ENCODE data around the gene ADD3.
"Not testable (repeated sequence)": the region's sequence is repeated elsewhere in the genome, so short reads cannot be mapped to it uniquely, and the experiment has no call there.

Gene ADD3

DNA sequence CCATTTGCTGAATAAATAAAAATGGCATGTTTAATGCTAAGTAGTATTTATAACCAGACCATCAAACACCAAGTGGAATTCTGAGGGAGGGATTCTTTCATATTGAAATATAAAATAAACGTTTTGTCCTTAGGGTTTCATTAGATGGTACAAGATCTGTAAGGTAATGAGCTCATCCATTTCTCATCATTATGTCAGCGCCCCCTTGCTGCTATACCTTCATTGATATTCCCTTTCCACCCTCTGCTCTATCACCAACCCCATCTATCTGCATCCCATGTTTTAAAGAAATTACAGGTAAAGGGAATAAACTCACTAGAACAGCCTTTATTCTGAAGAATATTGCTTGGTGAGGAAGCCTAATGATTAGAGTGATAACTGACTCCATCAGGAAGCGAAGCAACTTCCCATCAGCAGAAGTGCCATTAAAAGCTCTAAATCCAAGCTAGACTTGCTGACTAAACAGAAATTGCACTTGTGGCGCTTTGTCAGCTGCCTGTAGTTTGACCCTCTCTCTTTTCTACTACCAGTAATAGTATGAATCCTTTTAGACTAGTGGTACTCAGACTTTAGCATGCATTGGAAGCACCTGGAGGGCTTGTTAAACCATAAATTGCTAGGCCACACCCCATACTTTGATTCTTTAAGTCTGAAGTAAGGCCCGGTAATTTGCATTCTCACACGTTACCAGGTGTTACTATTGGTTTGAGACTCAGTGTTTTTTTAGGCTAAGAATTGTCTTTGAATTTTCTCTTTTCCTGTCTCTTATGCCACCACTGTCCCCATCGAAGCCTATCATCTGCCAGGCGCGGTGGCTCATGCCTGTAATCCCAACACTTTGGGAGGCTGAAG, 27.5 kb downstream of the ADD3 start:
- no peak for DNase-seq

DNA sequence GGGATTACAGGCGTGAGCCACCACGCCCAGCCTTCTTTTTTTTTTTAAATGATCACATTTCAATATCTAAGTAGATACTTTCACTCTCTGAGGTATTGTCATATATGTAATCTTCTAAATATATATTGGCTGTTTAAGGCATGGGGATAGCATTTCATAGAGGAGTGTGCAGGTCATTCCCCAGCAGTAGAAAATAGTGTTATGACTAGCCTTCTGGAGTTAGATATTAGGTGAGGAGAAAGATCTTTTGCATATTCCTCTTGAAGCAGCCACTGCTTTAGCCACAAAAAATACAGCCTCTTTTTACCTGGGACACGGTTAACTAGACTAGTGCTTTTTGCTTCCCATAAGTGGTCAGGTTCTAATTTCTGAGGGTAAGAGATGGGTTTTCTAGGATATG, 28.9 kb downstream of the ADD3 start:
- no peak for DNase-seq

DNA sequence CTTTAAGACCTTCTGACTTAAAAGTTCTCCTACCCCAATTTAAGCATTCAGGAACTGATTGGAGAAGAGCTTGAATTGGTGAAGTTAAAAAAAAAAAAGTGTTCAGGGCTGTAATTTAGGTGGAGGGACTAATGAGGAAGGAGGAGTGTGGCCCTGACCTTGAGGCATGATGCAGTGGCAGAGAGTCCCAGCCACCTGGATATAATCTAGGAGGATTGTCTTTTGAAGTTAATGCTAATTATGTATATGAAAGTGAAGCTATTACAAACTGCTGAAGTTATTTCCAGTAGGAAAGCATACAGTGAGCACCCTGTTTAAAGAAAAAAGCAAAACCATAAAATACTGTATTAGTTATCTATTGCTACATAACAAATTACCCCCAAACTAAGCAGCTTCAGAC, 31.5 kb downstream of the ADD3 start:
- DNase-seq, result no peak

DNA sequence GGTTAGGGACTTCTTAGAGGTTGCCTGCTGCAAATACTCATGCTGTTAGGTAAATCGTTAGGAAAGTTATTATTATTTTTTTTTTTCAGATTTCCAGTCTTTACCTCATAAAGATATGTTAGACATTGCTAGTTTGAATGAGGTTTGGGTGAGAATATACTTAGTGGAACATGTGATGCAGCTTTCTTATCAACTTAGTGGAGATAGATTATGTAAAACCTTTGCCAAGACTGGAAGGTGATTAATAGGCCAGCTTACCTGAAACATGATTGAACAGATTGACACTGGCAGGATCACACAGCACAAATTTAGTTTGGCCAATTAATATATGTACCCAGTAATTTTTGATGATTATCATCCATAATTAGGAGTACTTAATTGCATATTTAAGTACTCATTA, 32.3 kb downstream of the ADD3 start:
- no peak for DNase-seq

DNA sequence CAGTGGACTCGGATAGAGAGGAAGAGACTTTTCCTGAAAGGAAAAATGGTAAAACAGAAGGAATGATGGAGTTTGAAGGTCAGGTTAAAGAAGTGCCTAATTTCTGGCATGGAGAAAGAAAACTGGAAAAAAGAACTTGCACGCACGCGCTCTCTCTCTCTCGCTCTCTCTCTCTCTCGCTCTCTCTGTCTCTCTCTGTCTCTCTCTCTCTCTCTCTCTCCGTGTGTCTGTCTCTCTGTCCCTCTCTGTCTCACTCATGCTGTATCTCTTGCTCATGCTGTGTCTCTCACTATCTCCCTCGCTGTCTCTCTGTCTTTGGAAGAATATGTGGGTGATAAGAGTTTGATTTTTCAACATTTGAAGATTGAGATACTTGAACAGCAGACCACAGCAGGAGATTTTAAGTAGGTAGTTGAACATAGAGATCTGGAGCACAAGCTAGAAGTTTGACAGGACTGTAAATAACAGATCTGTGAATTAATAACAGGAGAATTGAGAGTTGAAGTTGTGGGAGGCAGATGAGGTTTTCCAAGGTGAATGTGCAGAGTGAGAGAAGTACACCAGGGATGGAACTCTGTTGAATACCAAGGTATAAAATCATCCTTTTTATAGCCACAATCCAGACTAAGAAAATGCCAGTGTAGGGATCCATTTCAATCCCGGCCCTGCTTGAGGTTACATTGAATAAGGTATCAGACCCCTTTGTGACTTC, 33.1 kb downstream of the ADD3 start:
- no peak for DNase-seq

DNA sequence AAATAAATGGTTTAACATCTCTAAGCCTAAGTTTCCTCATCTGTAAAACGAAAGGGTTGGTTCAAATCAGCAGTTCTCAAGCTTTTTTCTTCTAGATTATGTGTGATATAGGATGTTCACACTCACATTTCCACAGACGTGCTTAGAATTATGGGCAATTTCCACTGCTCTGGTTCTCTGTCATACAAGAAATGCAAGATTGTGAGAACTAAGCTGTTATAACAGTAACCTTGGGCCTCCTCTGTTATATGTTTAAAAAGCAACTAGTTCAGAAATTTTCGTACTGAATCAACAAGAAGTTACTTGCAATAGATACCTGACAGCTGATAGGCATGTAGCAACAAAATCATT, 33.7 kb downstream of the ADD3 start:
- DNase-seq, result no peak

DNA sequence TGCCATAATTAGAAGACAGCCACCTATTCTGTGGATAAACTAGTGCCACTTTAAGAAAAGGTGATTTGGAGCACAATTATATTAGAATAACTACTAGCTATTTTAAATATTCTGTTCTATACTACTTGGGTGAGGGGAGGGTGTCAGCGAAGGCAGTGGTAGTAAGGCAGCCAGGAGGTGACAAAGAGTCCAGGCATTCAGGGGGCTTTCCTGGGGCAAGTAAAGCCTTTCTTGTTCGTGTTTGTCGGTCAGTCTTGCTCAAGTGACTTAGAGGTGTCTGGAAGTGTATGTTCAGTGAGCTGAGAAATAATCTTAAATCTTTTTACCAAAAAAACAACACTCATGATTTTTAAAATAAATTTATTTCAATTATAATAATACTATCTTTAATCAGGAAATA, 34.4 kb downstream of the ADD3 start:
- DNase-seq, result no peak

DNA sequence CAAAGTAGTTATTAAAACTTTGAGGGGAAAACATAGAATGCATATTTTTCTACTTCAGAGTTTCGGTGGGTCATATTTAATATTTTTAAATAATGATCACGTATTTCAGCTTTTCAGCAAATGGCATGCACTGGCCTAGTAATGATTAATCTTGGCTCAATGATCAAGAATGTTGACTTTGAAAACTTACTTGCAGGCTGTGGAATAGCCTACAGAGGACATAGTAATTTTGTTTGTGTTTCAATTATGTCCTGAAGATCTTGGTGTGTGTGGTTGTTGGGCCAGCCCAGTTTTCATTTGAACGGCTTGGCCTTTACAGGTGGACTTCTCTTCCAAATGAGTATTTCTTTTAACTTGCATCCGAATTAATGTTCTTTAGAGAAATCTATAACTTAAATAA, 35.1 kb downstream of the ADD3 start:
- DNase-seq, result no peak

DNA sequence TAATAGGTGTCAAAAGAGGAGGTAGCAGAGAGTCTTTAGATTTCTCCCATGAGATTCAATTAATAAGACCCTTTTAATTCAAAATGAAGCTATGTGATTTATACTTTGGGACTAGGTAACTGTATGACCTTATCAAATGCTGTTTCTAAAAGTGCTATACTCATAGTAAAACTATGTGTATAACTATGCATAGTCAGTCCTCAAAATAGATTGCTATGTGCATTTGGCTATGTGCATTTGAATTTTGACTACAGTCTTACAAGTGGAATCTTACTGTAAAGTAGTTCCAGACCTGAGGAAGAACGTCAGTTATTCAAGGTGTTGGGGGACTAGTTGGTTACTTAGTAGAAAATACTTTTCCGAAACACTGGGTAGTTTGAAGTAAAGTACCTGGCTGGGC, 36.9 kb downstream of the ADD3 start:
- no peak for DNase-seq

DNA sequence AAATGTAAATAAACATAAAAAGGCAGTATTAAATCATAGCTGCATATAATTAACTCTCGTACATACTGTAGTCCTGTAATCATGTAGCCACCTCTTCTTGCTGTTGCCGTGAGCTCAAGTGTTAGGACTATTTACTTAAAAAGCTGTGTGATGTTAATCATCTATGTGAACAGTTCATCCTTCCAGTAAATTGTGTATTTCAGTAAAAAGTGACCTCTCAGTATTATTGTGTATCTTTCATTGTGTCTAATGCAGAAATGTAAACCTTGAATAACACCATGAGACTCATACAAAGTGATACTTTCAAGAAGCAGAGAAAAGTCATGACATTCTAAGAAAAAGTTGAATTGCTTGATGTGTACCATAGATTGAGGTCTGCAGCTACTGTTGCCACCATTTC, 38.0 kb downstream of the ADD3 start:
- DNase-seq, result no peak

DNA sequence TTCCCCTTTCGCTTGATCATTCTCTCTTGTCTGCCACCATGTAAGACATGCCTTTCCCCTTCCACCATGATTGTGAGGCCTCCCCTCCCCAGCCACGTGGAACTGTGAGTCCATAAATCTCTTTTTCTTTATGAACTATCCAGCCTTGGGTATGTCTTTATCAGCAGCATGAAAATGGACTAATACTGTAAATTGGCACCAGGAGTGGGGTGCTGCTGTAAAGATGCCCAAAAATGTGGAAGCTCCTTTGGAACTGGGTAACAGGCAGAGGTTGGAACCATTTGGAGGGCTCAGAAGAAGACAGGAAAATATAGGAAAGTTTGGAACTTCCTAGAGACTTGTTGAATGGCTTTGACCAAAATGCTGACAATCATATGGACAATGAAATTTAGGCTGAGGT, 40.4 kb downstream of the ADD3 start:
- DNase-seq, result not testable (repeated sequence)

DNA sequence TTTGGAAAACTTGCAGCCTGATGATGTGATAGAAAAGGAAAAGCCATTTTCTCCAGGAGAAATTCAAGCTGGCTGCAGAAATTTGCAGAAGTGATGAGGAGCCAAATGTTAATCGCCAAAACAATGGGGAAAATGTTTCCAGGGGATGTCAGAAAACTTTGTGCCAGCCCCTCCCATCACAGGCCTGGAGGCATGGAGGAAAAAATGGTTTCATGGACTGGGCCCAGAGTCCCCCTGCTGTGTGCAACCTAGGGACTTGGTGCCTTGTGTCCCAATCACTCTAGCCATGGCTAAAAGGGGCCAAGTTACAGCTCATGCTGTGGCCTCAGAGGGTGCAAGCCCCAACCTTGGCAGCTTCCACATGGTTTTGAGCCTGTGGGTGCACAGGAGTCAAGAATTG, 41.0 kb downstream of the ADD3 start:
- DNase-seq, result no peak

DNA sequence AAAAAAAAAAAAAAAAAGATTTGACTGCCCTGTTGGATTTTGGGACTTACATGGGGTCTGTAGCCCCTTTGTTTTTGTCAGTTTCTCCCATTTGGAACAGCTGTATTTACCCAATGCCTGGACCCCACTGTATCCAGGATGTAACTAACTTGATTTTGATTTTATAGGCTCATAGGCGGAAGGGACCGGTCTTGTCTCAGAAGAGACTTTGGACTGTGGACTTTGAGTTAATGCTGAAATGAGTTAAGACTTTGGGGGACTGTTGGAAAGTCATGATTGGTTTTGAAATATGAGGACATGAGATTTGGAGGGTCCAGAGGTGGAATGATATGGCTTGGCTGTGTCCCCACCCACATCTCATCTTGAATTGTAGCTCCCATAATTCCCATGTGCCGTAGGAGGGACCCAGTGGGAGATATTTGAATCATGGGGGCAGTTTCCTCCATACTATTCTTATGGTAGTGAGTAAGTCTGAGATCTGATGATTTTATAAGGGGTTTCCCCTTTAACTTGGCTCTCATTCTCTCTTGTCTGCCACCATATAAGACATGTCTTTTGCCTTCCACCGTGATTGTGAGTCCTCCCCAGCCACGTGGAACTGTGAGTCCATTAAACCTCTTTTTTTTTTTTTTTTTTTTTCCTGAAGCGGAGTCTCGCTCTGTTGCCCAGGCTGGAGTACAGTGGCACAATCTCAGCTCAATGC, 42.3 kb downstream of the ADD3 start:
- DNase-seq, result not testable (repeated sequence)

DNA sequence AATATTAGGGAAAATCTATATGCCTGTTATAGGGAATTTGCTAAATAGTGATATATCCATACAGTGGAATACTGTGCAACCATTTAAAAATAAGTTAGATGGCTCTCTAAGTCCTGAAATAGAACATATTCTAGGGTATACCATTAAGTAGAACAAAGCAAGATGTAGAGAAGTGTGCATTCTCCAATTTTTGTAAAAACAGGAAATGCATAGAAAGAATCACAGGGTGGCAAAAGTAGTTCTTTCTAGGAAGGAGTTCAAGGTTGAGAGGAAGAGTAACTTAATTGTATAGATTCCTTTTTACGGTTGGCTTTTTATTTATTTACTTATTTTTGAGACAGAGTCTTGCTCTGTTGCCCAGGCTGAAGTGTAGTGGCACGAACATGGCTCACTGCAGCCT, 43.7 kb downstream of the ADD3 start:
- no peak for DNase-seq

DNA sequence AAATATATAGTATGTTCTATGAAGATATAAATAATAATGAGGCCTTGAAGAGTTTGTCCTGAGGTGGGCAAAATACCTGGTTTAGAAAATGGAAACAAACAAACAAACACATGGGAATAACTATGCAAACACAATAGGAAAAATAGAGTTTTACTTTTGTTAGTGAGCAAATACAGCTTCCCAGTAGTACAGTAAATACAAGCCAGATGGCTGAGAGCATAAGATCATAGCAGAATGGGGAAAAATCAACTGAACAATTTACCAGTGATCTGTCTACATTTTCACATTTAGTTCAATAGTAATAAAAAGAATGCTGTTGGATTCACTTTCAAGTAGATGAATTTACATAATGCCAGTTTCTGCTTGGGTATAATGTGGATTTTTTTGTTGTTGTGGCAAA, 45.1 kb downstream of the ADD3 start:
- DNase-seq, result no peak

DNA sequence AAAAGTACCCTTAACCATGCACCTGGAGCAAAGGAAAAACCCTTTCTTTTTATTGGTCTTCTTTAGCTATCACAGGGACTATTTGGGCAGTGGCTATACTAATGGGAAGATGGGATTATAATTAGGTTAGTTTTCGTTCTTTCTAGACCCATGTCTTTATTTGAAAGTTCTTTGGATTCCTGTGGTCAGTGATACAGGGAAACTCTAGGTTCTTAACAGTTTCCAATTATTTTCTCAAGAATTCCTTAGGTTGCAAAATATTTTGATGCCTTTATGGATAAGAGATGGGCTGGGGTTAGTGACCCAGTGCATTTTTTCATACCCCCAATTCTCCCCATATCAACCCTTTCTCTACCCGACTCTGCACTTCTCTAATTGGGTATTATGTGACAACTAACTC, 49.0 kb downstream of the ADD3 start:
- DNase-seq, result no peak

DNA sequence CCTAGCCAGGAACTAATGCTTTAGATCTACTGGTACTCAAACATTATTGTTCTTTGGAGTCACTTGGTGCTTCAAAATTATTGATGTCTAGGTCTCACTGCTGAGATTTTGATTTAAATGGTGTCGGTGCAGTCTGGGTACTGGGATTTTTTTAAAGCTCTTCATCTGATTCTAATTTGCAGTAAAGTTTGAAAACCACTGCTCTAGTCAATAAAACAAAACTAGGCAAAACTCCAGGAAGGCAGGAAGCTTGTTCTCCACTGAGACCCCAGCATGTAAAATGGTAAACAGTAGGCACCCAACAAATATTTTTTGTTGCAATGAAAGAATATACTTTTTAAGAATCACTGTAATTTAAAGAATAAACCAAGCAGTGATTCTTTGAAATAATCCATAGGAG, 49.7 kb downstream of the ADD3 start:
- DNase-seq, result no peak

DNA sequence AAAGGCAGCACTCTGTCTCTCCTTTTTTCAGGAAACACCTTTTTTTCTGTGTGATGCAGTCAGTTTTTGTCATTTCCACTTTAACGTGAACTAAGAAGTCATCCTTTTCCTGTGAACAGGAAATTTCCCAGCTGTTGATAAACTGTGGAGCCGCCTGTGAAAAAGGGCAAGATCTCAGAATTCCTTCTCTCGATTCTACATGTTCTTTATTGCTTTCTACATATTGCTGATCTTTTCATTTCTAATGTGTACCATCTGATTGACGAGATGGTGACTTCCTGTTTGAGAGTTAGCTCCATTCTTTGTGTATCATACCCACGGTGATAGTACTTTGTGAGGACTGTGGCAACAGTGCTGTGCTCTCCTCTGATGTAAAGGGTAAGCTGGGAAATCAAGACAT, 50.4 kb downstream of the ADD3 start:
- no peak for DNase-seq

DNA sequence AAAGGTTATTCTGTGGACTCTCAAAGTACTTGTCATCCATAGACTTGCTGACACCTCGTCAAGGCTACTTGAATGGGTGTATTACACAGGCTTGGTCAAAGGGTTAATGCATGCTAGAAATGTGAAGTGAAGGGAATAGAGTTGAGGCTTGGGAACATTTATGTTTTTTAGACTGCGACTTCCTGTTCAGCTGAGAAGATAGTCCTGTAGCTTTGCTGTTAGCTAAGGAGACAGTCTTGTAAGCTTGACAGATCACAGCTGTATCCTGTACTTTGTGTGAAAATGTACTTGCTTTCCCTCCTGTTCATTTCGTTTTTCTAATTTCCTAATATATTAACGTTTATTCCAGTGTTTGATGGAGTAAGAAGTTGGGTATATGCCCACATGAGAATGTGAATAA, 52.1 kb downstream of the ADD3 start:
- DNase-seq, result no peak

DNA sequence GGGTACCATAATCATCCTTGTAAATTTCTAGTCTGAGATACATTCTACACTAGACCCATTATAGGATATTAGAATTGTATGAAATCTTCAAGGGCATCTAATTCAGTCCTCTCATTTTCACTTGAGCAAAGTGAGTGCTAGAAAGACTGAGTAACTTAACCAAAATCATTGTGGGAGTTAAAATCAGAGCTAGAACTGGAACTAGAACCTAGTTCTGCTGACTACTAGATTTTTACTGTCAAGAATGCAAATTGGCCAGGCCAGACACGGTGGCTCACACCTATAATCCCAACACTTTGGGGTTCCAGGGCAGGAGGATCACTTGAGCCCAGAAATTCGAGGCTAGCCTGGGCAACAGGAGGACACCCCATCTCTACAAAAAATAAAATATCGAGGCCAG, 53.9 kb downstream of the ADD3 start:
- DNase-seq, result no peak

DNA sequence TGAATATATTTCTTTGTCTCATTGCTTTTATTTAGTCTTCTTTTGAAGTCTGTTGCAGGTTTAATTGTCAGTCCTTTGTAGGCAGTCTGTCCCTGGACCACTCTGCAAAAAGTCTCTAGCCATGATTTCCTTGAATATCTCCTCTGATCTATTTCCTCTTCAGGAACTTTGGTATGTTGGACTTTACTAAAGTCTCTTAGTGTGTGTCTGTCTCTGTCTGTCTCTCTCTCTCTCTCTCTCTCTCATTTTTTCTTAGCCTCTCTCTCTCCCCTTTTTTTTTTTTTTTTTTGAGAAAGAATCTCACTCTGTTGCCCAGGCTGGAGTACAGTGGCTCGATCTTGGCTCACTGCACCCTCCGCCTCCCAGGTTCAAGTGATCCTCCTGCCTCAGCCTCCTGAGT, 57.5 kb downstream of the ADD3 start:
- DNase-seq, result no peak

DNA sequence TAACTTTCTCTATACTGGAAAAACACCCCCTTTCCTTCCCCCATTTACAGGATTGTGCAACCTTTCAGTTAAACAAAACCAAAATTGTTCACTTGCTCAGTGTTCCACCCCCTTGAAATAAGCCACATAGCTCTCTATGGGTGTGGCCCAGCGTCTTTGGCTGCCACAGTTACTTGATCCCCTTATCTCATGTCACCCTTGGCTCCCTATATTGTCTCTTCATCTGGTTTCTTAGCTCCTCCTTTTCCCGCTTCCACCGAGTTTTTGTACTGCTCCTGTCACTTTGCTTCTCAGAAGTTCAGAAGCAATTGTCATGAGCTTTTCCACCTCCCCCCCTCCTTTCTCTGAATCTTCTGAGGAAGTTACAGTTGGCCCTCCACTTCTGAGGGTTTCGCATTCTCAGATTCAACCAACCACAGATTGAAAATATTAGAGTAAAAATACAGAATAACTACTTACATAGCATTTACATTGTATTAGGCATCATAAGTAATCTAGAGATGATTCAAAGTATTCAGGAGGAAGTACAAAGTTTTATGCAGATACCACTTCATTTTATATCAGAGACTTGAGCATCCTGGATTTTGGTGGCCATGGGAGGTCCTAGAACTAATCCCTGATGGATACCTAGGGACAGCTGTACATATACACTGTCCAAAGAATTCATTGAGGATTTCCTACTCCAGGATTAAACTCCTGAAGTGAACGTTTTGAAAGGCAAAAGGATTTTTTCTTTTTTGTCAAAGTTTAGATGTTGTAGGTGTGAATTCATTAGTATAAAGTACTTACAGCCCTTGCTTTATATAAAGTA, 60.4 kb downstream of the ADD3 start:
- no peak for DNase-seq

DNA sequence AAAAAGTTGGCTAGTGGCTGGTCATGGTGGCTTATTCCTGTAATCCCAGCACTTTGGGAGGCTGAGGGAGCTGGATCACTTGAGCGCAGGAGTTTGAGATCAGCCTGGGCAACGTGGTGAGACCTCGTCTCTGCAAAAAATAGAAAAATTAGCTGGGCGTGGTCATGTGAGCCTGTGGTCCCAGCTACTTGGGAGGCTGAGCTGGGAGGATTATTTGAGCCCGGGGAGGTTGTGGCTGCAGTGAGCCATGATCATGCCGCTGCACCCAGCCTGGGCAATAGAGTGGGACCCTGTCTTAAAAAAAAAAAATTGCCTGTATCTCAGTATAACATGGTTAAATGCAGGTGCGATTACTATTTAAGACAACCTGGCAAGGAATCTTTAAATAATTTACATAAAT, 61.0 kb downstream of the ADD3 start:
- DNase-seq, result no peak
